ENCODE measurements around the gene MCM5. TPM values are rescaled to one million over a fixed set of nuclear protein-coding genes. Genes with fewer than 3 reads are reported as not detected.

MCM5 gene
- total RNA-seq, 4 donors from 2014 or later = 11.6 to 26.6 (median 13.3) TPM

- Histone ChIP-seq H3K27me3 (no peaks in the 10 kb centered on the region), H3K4me1 (peaks cover 19 to 43% (median 22%) of the 10 kb centered on the region in 4 donors), H3K9me3 (no peaks in the 10 kb centered on the region), H3K36me3 (no peaks in the 10 kb centered on the region), H3K27ac (peak overlapping the region; percentile 80 to 89 (median 88)), H3K4me3 (peak overlapping the region in 1 of 4 donors; percentile 4)
- in situ Hi-C loops (cut with MboI; ENCODE audit: low pct_ligation_motif_present in 1 of 4, low pct_unique_long_range_greater_than_20kb in 1 of 4, low sequenced_read_pairs in 3 of 4) = no loop called here
- DNase-seq = peak; percentile 87
- intact Hi-C loops (cut with DNase I; ENCODE audit: low total_unique reads) = no loop called here
- 40 to 56% methylated on average over 2 to 15 of the region's 15 CpGs for WGBS, 2 donors (ENCODE audit: low coverage in 1 of 2)
- TF ChIP-seq CTCF (IDR thresholded peaks at IDR 0.05) = no peak
- TF ChIP-seq EP300 (IDR thresholded peaks at IDR 0.05; ENCODE audit: low read depth) = no peak
- TF ChIP-seq POLR2A (IDR thresholded peaks at IDR 0.05) = peak; percentile 76
- TF ChIP-seq POLR2AphosphoS5 (IDR thresholded peaks at IDR 0.05) = peak; percentile 10 to 80 (median 77)
These were observed 52.4 kb downstream of the MCM5 start for GRCh38 chr22:35452351-35452781.

- Histone ChIP-seq H3K4me3 (peak overlapping the region in 1 of 4 donors; percentile 4), H3K36me3 (no peaks in the 10 kb centered on the region), H3K4me1 (peaks cover 12 to 36% (median 15%) of the 10 kb centered on the region in 4 donors), H3K27ac (peak overlapping the region; percentile 80 to 89 (median 88)), H3K27me3 (no peaks in the 10 kb centered on the region), H3K9me3 (no peaks in the 10 kb centered on the region)
- in situ Hi-C loops (cut with MboI; ENCODE audit: low pct_ligation_motif_present in 1 of 4, low pct_unique_long_range_greater_than_20kb in 1 of 4, low sequenced_read_pairs in 3 of 4) (no loop called here), intact Hi-C loops (cut with DNase I; ENCODE audit: low total_unique reads) (no loop called here)
- WGBS, 2 donors (ENCODE audit: low coverage in 1 of 2) = 71% methylated on average over 13 of the region's 13 CpGs; no CpG with 5 or more reads in 1 of the 2 donors
- TF ChIP-seq EP300 (IDR thresholded peaks at IDR 0.05; ENCODE audit: low read depth) (no peak), CTCF (IDR thresholded peaks at IDR 0.05) (no peak), POLR2A (IDR thresholded peaks at IDR 0.05) (peak; percentile 9), POLR2AphosphoS5 (IDR thresholded peaks at IDR 0.05) (no peak)
- no peak for DNase-seq
These were observed 53.1 kb downstream of the MCM5 start for GRCh38 chr22:35452810-35453743.

GRCh38 chr22:35454416-35455054 is 54.6 kb downstream of the MCM5 start:
- Histone ChIP-seq H3K36me3 (no peaks in the 10 kb centered on the region), H3K4me1 (peaks cover 10 to 29% (median 13%) of the 10 kb centered on the region in 4 donors), H3K9me3 (no peaks in the 10 kb centered on the region), H3K27me3 (no peaks in the 10 kb centered on the region), H3K4me3 (no peak overlapping the region), H3K27ac (no peak overlapping the region)
- DNase-seq = no peak
- TF ChIP-seq EP300 (IDR thresholded peaks at IDR 0.05; ENCODE audit: low read depth) (no peak), POLR2A (IDR thresholded peaks at IDR 0.05) (no peak), CTCF (IDR thresholded peaks at IDR 0.05) (no peak), POLR2AphosphoS5 (IDR thresholded peaks at IDR 0.05) (no peak)
- WGBS, 2 donors (ENCODE audit: low coverage in 1 of 2) = 80 to 90% methylated on average over 2 to 8 of the region's 9 CpGs
- intact Hi-C loops (cut with DNase I; ENCODE audit: low total_unique reads) (no loop called here), in situ Hi-C loops (cut with MboI; ENCODE audit: low pct_ligation_motif_present in 1 of 4, low pct_unique_long_range_greater_than_20kb in 1 of 4, low sequenced_read_pairs in 3 of 4) (no loop called here)

- no peak for DNase-seq
- H3K36me3 ChIP-seq = no peaks in the 10 kb centered on the region
- H3K4me3 ChIP-seq = no peak overlapping the region
- H3K27ac ChIP-seq = no peak overlapping the region
- in situ Hi-C loops (cut with MboI; ENCODE audit: low pct_ligation_motif_present in 1 of 4, low pct_unique_long_range_greater_than_20kb in 1 of 4, low sequenced_read_pairs in 3 of 4) (no loop called here), intact Hi-C loops (cut with DNase I; ENCODE audit: low total_unique reads) (no loop called here)
- no peaks in the 10 kb centered on the region for H3K9me3 ChIP-seq
- WGBS, 2 donors (ENCODE audit: low coverage in 1 of 2) = 97 to 100% methylated on average over 1 to 5 of the region's 5 CpGs
- H3K27me3 ChIP-seq = no peaks in the 10 kb centered on the region
- peaks cover 10 to 26% (median 13%) of the 10 kb centered on the region in 4 donors for H3K4me1 ChIP-seq
- TF ChIP-seq POLR2A (IDR thresholded peaks at IDR 0.05) = no peak
- no peak for TF ChIP-seq POLR2AphosphoS5 (IDR thresholded peaks at IDR 0.05)
- TF ChIP-seq EP300 (IDR thresholded peaks at IDR 0.05; ENCODE audit: low read depth) = no peak
- no peak for TF ChIP-seq CTCF (IDR thresholded peaks at IDR 0.05)
These were observed 55.6 kb downstream of the MCM5 start for GRCh38 chr22:35455529-35455928.

All from transverse colon (tissue), 4 donors.